HL-60 (cell line): Measurements from ENCODE around the gene ITCH.
"Not testable (repeated sequence)": the region's sequence is repeated elsewhere in the genome, so short reads cannot be mapped to it uniquely, and the experiment has no call there.

Experiments
- CTCF ChIP-seq: IDR thresholded peaks from one replicate; pipeline ENCODE4 v1.5.1; 2011; ENCODE audit warnings: low read length, control low read depth, inconsistent platforms; ENCODE audit not compliant: insufficient read depth
- REST ChIP-seq: IDR thresholded peaks from 2 replicates; pipeline ENCODE4 v1.6.1; 2012; ENCODE audit warnings: low read depth; ENCODE audit not compliant: insufficient replicate concordance

DNA sequence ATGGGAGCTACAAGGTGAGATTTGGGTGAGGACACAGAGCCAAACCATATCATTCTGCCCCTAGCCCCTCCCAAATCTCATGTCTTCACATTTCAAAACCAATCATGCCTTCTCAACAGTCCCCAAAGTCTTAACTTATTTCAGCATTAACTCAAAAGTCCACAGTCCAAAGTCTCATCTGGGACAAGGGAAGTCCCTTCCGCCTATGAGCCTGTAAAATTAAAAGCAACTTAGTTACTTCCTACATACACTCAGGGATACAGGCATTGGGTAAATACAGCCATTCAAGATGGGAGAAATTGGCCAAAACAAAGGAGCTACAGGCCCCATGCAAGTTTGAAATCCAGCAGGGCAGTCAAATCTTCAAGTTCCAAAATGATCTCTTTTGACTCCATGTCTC, 119.1 kb downstream of the ITCH start:
- TF ChIP-seq REST, CTCF: not testable (repeated sequence)
